A549 (cell line): ENCODE data around the gene KLF9.

Experiments
- EP300 ChIP-seq, 2 experiments: fragments of >200 bp; sonication (Bioruptor Twin); formaldehyde crosslinking; IDR thresholded peaks; 2 replicates in 1 of 2; 3 replicates in 1 of 2; pipeline ENCODE4 v1.6.1; 2016 to 2017
- ESRRA ChIP-seq: fragments of 150-350 bp; IDR thresholded peaks from 2 replicates; pipeline ENCODE4 v1.6.1; 2014; ENCODE audit warnings: mild to moderate bottlenecking, low read length, borderline replicate concordance

DNA sequence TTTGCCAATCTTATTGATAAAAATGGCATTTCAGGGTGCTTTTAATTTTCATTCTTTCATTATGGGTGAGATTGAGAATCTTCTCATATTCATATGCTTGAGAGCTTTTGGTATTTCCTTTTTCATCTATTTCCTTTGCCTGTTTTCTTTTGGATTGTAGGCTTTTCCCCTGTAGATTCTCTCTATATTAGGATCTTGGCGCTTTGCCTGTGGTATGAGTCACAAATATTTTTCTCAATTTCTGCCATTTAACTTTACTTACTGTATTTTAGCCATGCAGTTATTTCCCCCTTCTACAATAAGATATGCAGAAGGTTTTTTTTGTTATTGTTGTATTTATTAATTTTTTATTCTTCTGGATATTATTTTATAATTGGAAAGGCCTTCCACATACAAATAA, 21.5 kb upstream of the KLF9 start:
- TF ChIP-seq ESRRA = no peak
- no peak for TF ChIP-seq EP300 (IDR thresholded peaks at IDR 0.05)
